ENCODE results near the gene GRK4.

- no peak for TF ChIP-seq CTCF (conservative IDR thresholded peaks at IDR 0.05; ENCODE audit: low read depth, low read length)
- TF ChIP-seq EZH2 (IDR thresholded peaks at IDR 0.05; ENCODE audit: low read length, unreplicated experiment): no peak
- no peak for TF ChIP-seq EZH2phosphoT487 (IDR thresholded peaks at IDR 0.05; ENCODE audit: borderline replicate concordance, low read length)
These were observed 24.5 kb upstream of the GRK4 start for GRCh38 chr4:2938906-2939305.

Data from PC-3 (cell line).